Measurements from ENCODE around the gene ACBD6. TPM values are rescaled to one million over a fixed set of nuclear protein-coding genes. Genes with fewer than 3 reads are reported as not detected.
A peak's percentile ranks its signal among the peaks of the same experiment; 100 is the strongest.

The ACBD6 gene
- total and polyA plus RNA-seq, 2 of the 4 experiments (the other 2 are of a cell fraction), result 52.5 to 59.1 TPM

DNA sequence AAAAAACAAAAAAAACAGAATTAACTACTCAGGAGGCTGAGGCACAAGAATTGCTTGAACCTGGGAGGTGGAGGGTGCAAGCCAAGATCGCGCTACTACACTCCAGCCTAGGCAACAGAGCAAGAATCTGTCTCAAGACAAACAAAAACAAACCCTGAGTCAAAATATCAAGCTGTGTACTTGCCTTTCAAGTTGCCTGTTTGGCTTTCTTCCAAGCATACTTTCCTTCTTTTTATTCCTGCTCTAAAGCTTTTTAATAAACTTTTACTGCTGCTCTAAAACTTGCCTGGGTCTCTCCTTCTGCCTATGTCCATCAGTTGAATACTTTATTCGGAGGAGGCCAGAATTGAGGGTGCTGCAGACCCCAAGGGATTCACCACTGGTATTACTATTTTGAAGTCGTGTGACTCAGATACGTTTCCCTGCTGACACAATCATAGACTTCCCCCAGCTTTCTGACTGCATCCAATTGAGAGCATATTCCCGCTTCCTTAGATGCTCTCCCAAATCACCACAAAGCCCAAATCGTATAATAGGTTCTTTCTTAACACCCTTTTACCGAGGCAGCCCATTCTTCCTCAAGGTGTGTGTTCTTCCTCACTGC, 3.5 kb upstream of the ACBD6 start:
- intact Hi-C loops (cut with micrococcal nuclease), result no loop called here
- H3K36me3 ChIP-seq (ENCODE audit: control insufficient read depth, insufficient read depth, low read length), result no peaks in the 10 kb centered on the region
- no peak overlapping the region for H2AK9ac ChIP-seq (replicated peaks; ENCODE audit: low read depth, low read length, poor library complexity)
- H3K9ac ChIP-seq (ENCODE audit: low read depth, low read length), result no peak overlapping the region
- peaks cover 5 to 17% of the 10 kb centered on the region in 2 experiments for H3K79me1 ChIP-seq (ENCODE audit: low read depth in 1 of 2, low read length in 2 of 2)
- ChIA-PET POLR2A (ENCODE audit: unreplicated experiment) (interaction anchor here (0.5 kb wide), 1 partner anchor 412 kb away, joined by 3 read pairs; no protein-coding TSS in a partner anchor), CTCF (interaction anchor here (0.7 to 1.1 kb wide), 2 partner anchors 16 to 356 kb away, joined by 3 to 4 read pairs; no protein-coding TSS in a partner anchor)
- 66% methylated on average over 4 of the region's 8 CpGs; no CpG with 5 or more reads in 1 of the 2 experiments for WGBS, 2 experiments (ENCODE audit: extremely low coverage in 2 of 2, insufficient read length in 1 of 2)
- dilution Hi-C loops (cut with HindIII; ENCODE audit: low sequenced_read_pairs, unreplicated experiment), result no loop called here
- H4K5ac ChIP-seq (ENCODE audit: low read depth, low read length), result peak overlapping the region; percentile 43
- H3K27me3 ChIP-seq (ENCODE audit: control insufficient read depth, insufficient read depth, low read length), result no peaks in the 10 kb centered on the region
- peak overlapping the region; percentile 84 for H2BK120ac ChIP-seq (ENCODE audit: low read depth, low read length)
- H3K4me3 ChIP-seq (ENCODE audit: insufficient read depth, low read depth, low read length), result no peak overlapping the region
- H3K23ac ChIP-seq (ENCODE audit: low read depth, low read length), result no peak overlapping the region
- peak overlapping the region; percentile 74 for H4K91ac ChIP-seq (ENCODE audit: insufficient read depth, low read depth, low read length)
- H2AK5ac ChIP-seq (ENCODE audit: low read depth, low read length), result peak overlapping the region; percentile 83
- no peaks in the 10 kb centered on the region; the same call in 1 of the 2 replicates for H4K20me1 ChIP-seq (ENCODE audit: insufficient read depth, low read length)
- peak overlapping the region; percentile 48; the same call in 1 of the 2 replicates for H3K27ac ChIP-seq (ENCODE audit: insufficient read depth, low read length)
- H3K4me2 ChIP-seq (ENCODE audit: low read depth, low read length), result no peak overlapping the region
- peak overlapping the region in 1 of 2 experiments; percentile 33; a peak in 1 of 4 replicates for H4K8ac ChIP-seq (ENCODE audit: low read depth in 2 of 2, low read length in 2 of 2)
- peak overlapping the region; percentile 65 for H2BK5ac ChIP-seq (ENCODE audit: low read depth, low read length, poor library complexity, severe bottlenecking)
- peaks cover 10% of the 10 kb centered on the region for H3K9me3 ChIP-seq (ENCODE audit: control insufficient read depth, insufficient read depth, low read length)
- peak overlapping the region; percentile 28 for H2AFZ ChIP-seq (replicated peaks; ENCODE audit: low read length, poor library complexity)
- H3K4ac ChIP-seq (ENCODE audit: low read depth, low read length), result peak overlapping the region; percentile 73
- DNase-seq (peak; percentile 47), ATAC-seq (ENCODE audit: low read depth) (no peak)
- H3K18ac ChIP-seq (ENCODE audit: low read depth, low read length), result peak overlapping the region; percentile 76
- in situ Hi-C loops (cut with MboI; ENCODE audit: low sequenced_read_pairs), result no loop called here
- H2BK20ac ChIP-seq (ENCODE audit: low read depth, low read length), result peak overlapping the region; percentile 85
- peaks cover 18% of the 10 kb centered on the region for H3K4me1 ChIP-seq (ENCODE audit: control insufficient read depth, insufficient read depth, low read length)
- peak overlapping the region; percentile 83 for H3K14ac ChIP-seq (replicated peaks; ENCODE audit: low read depth, low read length)
- no TSS peak for BruUV-seq (replicated peaks)
- H3K9me1 ChIP-seq (ENCODE audit: insufficient read depth, low read length), result peaks cover 7% of the 10 kb centered on the region; the same call in 1 of the 2 replicates
- H3K56ac ChIP-seq (ENCODE audit: extremely low read depth, insufficient read depth, low read length), result no peak overlapping the region; the same call in 1 of the 2 replicates
- peak overlapping the region; percentile 88; the same call in 1 of the 3 replicates for H2BK15ac ChIP-seq (ENCODE audit: low read depth, low read length)
- TF ChIP-seq RAD21 (IDR thresholded peaks at IDR 0.05; ENCODE audit: low read length), result no peak
- no peak for TF ChIP-seq MAZ (IDR thresholded peaks at IDR 0.05; ENCODE audit: borderline replicate concordance, low read depth, low read length)
- TF ChIP-seq CEBPB (IDR thresholded peaks at IDR 0.05; ENCODE audit: low read depth, low read length), result no peak; the same call in 1 of the 2 replicates
- TF ChIP-seq, protein P1, sequence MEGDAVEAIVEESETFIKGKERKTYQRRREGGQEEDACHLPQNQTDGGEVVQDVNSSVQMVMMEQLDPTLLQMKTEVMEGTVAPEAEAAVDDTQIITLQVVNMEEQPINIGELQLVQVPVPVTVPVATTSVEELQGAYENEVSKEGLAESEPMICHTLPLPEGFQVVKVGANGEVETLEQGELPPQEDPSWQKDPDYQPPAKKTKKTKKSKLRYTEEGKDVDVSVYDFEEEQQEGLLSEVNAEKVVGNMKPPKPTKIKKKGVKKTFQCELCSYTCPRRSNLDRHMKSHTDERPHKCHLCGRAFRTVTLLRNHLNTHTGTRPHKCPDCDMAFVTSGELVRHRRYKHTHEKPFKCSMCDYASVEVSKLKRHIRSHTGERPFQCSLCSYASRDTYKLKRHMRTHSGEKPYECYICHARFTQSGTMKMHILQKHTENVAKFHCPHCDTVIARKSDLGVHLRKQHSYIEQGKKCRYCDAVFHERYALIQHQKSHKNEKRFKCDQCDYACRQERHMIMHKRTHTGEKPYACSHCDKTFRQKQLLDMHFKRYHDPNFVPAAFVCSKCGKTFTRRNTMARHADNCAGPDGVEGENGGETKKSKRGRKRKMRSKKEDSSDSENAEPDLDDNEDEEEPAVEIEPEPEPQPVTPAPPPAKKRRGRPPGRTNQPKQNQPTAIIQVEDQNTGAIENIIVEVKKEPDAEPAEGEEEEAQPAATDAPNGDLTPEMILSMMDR (conservative IDR thresholded peaks at IDR 0.05; ENCODE audit: low read depth, low read length), result no peak
- no peak for TF ChIP-seq RFX5 (IDR thresholded peaks at IDR 0.05; ENCODE audit: low read depth, low read length)
